NCI-H2196 (cell line): ENCODE data around the gene GNG13.

Source experiments
- DNase-seq: peaks from one replicate; lab custom pipeline; 2025; ENCODE audit not compliant: unreplicated experiment; lab: John Stamatoyannopoulos, UW

GNG13 gene

DNA sequence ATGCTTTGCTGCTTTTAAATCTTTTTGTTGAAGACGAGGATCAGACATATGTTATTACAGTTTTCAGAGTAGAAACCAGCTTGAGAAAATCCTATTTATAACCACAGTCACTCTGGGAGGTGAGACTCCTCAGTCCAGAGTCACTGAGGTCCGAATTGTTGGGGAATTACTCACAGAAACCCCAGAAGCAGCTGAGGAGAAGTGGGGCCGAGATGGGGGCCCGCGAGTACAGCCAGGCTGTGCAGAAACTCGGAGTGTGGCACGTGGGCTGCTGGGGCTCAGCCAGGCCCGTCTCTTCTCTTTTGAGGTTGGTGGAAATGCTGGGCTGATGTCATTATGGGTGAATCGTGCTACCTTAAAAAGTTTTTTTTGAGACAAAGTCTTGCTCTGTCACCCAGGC, 14.4 kb upstream of the GNG13 start:
- no peak for DNase-seq

DNA sequence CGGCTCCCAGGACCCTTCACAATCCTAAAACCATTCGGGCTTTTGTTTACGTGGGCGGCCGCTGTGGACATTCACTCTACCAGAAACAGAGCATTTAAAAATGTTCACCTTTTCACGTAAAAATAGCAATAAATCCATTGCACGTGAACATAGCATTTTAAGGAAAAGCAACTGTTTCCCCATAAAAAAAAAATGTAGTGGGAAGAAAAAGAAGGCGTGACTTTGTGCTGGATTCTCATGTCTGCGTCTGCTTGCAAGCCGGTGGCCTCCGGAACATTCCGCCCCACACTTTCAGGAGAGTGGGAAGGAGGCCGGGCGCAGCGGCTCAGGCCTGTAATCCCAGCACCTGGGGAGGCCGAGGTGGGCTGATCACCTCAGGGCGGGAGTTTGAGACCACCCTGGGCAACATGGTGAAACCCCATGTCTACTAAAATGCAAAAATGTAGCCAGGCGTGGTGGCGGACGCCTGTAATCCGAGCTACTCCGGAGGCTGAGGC, 13.4 kb upstream of the GNG13 start:
- DNase-seq: no peak

DNA sequence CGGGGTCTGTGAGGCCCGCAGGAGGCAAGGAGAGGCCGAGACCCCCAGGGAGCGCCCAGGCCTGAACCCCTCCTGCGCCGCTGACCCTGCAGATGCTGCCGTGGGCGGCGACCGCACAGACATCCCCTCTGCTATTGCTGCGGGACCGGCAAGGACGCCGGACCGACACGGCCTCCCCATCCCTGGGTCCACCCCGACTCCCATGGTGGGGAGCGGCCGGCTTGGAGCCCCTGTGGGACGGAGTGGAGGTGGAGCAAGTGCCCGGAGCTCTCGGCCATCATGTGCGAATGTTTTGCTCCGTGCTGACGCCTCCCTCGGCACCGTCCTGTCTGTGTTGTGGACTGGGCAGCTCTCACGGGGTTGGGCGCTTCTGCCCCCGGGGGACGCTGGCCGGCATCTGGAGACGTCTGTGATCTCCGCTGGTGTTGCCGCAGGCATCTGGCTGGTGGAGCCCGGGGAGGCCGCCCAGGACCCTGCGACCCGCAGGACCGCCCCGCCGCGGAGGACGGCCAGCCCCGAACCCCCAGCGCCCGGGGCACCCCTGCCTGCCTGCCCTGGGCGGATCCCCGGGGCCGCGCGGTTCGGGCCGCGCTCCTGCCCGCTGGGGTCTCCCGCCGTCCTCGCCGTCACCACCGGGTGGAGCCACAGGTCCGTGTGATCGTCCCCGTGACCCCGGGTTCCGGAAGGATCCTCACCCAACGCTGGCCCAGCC, 12.8 kb upstream of the GNG13 start:
- no peak for DNase-seq

DNA sequence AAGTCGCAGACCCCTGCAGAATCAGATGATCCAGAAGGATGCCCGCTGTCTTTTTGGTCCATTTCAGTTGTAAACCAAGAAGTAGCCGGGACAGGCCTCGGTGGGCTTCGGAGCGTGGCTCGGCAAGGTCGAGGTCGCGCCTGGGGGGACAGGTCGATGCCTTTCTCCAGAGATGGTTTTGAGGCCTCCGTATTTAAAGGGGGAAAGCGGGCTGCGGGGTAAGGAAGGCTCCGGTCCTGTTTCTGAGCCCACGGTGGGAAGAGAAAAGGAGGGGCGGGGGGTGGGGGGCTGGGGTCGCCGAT, 7.5 kb upstream of the GNG13 start:
- no peak for DNase-seq

DNA sequence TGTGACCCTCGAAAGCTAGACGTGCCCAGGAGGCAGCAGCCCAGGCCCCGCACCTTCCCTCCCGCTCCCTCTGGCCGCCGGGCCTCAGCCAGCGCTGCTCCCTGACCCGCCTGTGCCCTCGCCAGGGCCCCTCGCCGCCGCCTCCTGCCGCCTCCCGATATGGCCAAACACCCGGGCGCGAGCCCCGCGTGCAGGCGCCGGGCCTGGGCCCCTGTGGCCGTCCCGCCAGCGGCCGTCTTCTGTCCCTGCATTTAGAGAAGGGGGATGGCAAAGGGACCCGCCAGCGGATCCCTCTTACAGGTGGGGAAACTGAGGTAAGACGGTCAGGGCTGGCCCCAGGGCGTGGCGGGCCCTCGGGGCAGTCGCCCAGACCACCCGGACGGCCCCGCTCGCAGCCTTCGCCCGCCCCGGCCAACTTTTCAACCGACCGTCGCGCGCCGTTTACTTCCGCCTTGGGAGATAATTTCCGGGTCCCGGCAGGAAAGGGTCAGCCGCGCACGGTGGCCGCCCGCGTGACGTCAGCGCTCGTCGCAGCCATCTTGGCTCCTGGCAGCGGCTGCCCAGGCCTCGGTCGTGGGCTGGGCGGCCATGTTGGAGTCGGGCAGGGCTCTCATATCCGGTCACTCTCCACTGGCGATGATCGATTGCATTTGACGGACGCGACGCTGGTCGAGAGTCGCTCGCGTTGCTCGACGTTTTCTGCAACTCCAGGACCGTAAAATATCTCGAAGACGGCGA, 7.0 kb upstream of the GNG13 start:
- DNase-seq: peak; percentile 83

DNA sequence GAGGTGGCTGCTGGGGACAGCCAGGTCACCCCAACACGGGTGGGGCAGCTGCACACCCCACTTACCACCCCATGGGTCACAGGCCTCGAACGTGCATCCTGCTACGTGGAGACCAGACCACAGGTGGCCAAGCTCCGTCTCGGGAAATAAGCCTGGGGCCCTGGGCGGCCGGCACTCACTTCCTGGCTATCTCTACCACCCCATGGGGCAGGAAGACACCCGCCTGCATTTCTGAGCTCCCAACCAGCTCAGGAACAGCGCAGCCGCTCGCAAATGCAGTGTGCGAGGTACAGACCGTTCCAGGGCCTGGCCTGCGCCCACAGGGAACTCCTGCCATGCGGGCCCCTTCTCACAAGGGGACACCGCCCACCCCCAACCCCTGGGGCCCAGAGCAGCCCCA, 4.9 kb upstream of the GNG13 start:
- no peak for DNase-seq

DNA sequence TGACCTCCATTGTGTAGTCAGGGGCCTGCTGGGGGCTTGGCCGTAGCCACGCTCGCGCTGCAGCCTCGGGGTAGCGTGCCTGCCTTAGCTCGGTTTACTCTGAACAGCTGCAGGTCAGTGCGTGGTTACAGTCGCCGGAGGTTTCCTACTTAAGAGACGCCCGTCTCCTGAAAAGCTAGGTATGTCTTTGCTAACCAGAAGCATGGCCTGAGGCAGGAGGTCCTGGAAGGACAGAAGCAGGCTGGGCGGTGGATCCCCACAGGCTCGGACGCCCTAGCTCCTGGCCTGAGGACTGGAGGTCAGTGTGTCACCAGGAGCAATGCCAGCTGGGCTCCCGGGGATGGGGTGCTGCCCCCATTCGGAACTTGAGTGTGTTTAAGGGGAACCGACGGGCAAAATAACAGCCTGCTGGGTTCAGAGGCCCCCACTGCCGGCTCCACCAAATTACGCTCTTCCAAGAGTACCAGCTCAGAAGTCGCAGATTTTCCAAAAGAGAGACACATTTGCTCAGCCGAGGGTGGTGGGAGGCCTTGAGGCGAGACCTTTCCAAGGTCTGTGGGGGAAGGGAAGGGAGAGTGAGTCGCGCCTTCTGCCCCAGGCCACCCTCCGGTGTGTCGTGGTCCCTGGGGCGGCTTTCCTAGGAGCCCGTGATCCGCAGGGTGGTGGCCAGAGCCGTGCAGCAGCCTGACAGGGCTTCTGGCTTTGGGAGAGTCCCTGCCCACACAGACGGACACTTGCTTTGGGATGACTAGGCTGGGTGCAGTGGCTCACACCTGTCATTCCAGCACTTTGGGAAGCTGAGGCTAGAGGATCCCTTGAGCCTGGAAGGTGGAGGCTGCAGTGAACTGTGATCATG, 3.9 kb upstream of the GNG13 start:
- no peak for DNase-seq

DNA sequence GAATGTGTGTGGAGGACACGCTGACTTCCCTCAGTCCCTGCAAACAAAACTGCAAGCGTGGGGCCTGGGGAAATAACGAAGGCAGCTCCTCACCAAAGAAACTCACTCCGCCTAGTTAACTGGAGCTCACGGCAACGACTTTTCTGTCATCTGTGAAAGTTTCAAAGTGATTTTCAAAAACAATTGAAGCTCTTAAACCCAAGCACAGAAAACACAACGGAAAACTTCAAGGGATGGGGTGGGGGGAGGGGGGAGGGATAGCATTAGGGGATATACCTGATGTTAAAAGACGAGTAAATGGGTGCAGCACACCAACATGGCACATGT, 3.2 kb upstream of the GNG13 start:
- DNase-seq: no peak

DNA sequence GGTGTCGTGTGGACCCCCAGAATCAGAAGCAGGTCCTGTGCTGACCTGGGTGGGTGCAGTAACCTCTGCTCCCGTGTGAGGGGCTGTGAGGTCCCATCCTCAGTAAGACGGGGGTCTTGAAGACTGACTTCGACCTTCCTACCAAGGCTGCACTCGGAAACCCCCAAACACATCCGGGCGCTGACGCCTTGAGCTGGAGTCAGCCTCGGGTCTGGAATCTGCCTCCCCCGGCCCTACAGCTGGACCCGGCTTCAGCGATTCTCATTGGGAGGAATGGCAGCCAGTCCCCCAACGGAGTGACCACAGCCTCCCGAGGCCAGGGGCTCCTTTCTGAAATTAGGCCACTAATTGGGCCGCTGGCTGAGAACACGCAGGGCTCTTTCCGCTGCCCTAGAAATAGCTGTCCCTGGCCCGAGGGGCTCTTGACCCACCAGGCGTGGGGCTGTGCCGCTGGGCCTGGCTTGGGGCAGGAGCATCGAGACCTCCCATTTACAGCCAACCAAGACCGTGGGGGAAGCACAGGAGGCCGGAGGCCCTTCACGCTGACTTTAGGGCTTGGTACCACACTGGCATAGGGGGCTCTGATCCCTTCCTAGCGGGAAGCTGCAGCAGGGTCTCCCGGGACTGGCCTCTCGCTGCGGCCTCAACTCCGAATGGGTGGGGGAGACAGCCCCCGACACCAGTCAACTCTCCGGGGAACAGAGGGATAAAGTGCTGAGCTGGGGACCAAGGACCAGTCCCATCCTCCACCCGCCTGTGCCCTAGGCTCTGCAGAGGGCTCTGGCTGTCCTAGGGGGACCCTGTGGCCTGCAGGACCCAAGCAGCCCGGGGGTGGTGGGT, 2.6 kb upstream of the GNG13 start:
- DNase-seq: no peak

DNA sequence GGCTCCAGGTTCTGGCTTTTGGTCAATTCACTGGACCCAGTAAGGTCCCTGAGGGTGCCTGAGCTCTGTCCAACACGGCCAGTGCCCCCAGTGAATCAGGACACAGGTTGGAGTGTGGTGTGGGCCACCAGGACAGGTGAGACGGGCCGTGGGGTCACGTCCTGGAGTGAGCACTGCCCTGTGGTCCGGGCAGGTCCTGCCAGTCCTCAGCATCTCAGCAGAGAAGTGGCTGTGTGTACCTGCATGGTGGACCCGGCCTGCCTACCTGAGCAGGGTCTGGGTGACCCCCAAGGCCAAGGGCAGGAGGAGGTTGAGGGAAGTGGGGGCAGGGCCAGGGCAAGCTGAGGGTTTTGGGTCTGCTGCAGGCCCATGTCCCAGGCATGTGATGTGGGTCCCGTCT, 1.9 kb upstream of the GNG13 start:
- DNase-seq: no peak

DNA sequence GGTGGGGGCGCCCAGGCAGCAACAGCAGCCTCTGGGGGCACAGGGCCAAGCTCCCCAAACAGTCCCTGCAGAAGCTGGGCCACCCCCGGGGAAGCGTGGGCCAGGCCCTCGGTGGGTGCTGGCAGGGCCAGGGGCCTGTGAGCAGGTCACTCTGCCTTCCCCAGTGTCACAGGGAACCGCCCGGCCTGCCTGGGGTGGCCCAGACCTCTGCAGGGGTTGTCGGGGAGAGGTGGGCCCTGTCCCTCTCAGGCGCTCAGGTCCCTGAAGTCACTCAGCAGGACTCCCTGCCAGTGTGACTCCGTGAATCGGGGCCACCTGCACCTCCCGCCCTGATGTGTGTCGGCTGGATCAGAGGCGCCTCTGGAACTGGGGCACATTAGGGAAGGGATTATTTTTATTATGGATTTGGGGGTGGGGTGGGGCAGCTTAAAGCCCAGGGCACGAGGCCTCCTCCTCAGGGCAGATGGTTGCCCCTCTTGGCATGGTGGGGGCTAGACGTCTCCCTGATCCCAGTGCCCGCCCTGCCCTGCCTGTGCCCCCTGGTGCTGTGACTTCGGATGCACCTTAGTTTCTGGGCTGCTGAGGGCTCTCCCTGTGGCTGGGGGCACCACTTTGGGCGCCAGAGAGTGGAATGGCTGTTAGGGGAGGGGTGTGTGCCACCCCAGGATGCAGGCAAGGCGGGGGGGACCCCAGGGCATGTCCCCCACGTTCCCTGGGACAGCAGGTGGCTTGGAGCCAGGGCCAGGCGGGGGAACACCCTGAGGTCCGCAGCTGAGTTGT, 1.2 kb upstream of the GNG13 start:
- DNase-seq: no peak

DNA sequence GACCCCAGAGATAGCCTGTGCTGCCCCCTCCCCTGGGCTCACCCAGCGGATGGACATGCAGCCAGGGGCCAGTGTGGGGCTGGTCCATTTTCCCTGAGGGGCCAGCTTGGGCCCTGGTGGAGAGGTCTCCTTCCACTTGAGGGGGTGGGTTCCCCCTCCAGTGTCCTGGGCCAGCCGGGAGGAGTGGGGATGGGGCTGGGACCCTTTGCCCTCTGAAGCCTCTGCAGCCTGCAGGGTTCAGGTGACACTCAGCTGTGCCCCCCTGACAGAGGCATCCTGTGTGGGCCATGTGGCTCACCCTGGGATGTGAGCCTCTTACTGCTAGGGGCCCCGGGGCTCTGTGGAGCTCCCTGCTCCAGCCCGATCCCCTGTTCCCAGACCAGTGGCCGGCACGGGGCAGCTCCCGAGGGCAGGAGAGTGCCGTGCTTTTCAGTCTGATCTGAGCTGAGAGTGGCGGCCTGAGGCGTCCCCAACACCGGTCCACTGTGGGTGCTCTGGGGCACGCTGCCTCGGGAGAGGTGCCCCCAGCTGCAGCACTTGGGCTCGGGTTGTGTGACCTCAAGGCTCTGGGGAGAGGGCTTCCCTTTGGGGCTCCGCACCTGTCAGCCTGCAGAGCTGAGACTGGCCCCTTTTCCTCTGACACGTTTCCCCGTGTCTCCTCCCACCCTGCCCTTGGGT, 439 bp upstream of the GNG13 start:
- no peak for DNase-seq

DNA sequence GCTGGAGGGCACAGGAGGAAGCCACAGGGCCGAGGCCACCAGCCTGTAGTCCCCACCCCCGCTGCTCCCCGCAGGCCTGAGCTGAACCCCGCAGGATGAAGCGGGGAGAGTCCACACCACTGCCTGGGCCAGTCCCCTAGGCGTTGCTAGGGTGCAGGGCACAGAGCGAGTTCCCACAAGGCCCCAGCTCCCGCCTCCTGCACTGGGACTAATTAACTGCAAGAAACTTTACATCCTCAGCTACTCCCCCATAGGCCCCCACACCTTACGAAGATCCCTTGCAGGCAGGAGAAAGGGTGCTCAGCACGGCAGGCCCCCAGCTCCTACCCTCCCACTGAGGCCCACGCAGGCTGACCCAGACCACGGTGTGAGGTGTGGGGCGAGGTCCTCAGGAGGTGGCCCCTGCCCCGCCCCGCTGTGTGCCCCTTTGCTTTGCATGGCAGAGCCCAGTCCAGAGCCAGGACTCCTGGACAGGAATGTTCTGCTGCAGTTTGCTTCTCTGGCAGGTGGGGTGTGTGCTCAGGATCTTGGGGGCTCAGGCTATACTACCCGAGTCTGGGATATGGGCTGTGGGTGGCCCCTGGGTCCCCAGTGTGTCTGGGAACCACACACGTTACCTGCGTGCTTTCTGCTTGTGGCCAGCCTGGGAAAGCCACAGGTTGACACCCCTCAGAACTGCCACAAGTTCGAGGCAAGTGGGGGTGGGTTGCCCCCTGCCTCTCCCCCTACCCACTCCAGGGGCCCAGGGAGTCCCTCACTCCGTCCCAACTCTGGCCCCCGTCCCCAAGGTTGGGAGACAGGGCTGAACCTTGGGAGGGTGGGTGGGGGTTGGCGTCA, 1.2 kb downstream of the GNG13 start:
- no peak for DNase-seq

DNA sequence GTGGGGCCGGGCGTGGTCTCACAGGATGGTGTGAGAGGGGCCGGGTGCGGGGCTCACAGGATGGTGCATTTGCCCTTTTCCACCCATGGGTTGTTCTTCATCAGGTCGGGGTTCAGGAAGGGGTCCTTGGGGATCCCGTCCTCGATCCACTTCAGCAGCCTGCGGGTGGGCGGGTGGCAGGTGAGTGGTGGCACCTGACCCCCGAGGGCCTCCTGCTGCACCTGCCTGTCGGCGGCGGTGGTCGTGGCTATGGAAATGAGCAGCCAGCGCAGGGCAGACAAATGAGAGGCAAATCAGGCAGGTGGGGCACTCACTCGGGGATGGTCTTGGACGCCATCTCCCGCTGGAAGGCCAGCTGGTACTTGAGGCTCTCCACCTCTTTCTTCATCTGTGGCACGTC, 1.9 kb downstream of the GNG13 start:
- no peak for DNase-seq

DNA sequence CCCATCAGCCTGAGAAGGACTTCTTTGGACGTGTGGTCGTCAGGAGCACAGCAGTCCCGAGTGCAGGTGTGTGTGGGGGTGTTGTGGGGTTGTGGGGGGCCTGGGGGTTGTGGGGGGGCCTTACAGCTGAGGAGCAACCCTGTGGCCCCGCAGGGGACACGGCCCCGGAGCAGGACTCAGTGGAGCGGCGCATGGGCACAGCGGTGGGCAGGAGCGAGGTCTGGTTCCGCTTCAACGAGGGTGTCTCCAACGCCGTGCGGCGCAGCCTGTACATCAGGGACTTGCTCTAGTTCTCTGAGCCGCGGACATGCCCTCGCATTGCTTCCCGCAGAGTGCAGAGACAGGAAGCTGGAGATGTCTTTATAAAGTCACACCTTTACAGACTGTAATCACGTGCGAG, 2.8 kb downstream of the GNG13 start:
- no peak for DNase-seq

DNA sequence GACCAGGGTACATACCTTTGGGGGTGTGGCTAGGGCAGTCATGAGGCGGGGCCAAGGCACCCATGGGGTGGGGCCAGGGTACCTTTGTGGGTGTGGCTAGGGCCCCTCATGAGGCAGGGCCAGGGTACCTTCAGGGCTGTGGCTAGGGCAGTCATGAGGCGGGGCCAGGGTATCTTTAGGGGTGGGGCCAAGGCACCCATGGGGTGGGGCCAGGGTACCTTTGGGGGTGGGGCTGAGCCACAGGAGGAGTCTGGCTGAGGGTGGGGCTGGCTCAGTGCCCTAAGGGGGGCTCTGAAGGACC, 3.5 kb downstream of the GNG13 start:
- DNase-seq: peak; percentile 29

DNA sequence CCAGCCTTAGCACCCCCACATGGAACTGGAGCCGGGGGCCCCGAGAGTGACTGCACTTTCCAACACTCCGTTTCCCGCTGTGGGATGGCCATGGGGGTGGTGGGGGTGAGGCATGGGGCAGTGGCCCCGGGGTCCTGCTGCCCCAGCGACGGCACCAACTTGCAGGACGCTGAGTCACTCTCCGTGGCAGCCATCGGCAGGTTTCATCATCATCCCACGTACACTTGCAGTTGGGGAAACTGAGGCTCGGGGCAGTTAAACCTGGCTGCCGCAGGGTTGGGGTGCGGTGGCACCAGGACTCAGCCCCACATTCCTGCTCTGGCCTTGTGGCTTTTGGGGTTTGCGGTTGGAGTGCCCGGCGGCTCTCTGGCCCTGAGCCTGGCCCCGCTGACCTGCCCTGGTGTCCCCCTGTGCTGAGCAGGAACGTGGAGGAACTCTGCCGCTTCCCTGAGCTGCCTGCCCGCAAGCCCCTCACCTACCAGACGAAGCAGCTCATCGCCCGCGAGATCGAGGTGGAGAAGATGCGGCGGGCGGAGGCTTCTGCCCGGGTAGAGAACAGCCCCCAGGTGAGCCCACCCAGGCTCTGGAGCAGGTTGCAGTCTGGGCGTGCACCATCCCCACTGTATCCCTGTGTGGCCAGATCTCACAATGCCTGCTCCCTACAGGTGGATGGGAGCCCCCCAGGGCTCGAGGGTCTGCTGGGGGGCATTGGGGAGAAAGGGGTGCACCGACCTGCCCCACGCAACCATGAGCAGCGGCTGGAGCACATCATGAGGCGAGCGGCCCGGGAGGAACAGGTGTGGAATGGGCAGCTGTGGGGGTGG, 4.0 kb downstream of the GNG13 start:
- DNase-seq: no peak

DNA sequence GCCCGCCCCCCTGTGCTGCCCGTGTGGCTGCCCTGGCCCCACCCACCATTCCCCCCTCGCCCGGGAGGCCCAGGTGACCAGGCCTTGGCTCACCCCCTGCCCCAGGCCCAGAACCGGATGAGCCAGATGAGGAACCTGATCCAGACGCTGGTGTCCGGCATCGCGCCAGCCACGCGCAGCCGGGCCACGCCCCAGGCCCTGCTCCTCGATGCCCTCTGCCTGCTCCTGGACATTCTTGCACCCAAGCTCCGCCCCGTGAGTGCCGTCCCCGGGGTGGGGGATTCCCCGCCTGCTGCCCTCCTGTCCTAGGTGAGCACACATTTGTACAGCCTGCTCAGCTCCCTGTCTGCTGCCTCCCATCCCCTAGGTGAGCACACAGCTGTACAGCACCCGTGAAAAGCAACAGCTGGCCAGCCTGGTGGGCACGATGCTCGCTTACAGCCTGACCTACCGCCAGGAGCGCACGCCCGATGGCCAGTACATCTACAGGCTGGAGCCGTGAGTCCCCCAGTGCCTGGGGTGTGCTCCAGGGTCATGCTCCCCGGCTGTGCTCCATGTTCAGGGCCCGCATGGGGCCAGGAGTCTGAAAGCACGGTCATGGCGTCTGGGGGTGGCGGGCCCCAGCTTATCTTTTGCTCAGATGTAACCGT, 4.8 kb downstream of the GNG13 start:
- peak; percentile 70 for DNase-seq
